Activated CD4-positive, alpha-beta T cell treated with anti-CD3 and anti-CD28 coated beads for 24 hours (primary cell): Measurements from ENCODE around the gene KRTAP10-10.
"Not testable (repeated sequence)": the region's sequence is repeated elsewhere in the genome, so short reads cannot be mapped to it uniquely, and the experiment has no call there.

Source experiments
- DNase-seq, 2 donors: peaks; one replicate each; pipeline ENCODE4 v3.0.0-alpha.2; 2020; ENCODE audit warnings: low read depth in 2 of 2

The KRTAP10-10 gene

GRCh38 chr21:44681861-44682579 is 44.9 kb downstream of the KRTAP10-10 start, which contains the start of gene KRTAP12-1:
Gene KRTAP12-1 (minus strand): TSS chr21:44682163. CDS start chr21:44682123, 40 bp downstream.
- no peak for DNase-seq

GRCh38 chr21:44682580-44683151 is 45.5 kb downstream of the KRTAP10-10 start:
- DNase-seq, result no peak

DNA sequence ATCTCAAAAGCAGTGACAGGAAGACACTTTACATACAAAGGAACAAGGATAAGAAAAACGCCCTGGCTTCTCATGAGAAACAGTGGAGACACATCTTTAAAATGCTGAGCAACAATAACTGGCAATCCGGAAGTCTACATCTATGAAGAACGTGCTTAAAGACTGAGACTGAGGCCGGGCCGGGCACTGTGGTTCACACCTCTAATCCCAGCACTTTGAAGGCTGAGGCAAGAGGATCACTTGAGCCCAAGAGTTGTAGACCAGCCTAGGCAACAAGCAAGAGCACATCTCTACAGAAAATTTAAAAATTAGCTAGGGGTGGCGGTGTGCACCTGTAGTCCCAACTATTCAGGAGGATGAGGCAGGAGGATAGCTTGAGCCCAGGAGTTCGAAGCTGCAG is 46.9 kb downstream of the KRTAP10-10 start:
- DNase-seq, result no peak

GRCh38 chr21:44684483-44684882 is 47.3 kb downstream of the KRTAP10-10 start:
- DNase-seq, result no peak

- DNase-seq, result not testable (repeated sequence)
These were observed 47.9 kb downstream of the KRTAP10-10 start for GRCh38 chr21:44685050-44685449.

- DNase-seq, result no peak
These were observed 49.0 kb downstream of the KRTAP10-10 start for GRCh38 chr21:44686000-44686781.

- DNase-seq, result no peak
These were observed 49.8 kb downstream of the KRTAP10-10 start for GRCh38 chr21:44686843-44687561.

DNA sequence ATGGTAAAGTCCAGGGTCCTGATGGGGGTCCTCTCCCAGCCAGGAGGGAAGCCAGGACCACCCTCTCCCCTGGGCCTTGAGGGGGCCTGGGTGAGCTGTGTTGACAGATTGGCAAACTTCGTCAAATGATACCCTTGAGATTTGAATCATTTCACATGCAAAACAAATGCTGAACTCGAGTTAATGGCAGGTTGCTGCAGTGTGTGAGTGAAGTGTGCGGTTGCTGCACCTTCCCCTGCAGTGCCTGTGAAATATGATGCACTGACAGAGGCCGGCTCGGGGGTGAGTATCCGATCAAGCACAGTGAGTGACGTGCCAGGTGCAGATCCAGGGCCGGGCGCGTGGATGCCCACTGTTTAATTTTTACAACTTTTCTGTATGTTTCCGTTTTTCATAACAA is 50.5 kb downstream of the KRTAP10-10 start:
- no peak for DNase-seq
